NCI-H146 treated with DMSO at 0.1 percent for 48 hours (cell line): ENCODE measurements around the gene SH3RF3.

ENCODE experiments used
- DNase-seq: peaks from one replicate; lab custom pipeline; 2025; ENCODE audit not compliant: unreplicated experiment; lab: John Stamatoyannopoulos, UW

SH3RF3 gene

DNA sequence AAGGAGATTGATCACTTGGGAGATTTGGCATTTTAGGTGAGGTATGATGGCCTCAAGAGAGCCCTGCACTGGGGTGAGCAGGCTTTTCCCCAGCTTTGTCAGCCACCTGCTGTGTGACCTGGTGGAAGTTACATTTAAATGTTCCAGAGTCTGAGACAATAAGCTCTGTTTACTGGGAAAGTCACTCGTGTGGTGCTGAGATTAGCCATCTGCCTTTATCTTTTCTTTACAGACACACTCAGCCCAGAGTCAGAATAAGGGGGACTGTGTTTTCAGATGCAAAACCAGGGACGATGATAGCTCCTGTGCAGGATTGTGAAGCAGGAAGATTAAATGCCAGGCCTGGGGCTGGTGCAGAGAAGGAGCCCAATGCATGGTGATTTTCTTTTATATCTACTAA, 47.9 kb downstream of the SH3RF3 start:
- no peak for DNase-seq

DNA sequence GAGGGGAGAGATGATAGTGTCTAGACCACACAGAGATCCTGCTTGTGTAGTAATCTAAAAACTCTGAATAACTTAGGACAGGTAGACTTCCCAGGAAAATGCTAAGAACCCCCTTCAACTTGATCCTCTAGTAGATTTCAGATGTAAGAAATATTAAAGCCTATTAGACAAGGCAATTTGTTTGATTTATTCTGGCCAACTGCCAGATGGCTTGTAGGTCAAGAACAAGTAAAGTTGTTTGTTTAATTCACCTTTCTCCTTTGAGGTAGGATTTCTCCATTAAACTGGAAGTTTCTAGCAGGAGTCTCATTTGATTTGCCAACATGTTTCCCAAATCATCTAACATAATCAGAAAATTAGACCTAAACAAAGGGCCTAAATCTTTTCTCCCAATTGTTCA, 48.6 kb downstream of the SH3RF3 start:
- DNase-seq, result no peak

DNA sequence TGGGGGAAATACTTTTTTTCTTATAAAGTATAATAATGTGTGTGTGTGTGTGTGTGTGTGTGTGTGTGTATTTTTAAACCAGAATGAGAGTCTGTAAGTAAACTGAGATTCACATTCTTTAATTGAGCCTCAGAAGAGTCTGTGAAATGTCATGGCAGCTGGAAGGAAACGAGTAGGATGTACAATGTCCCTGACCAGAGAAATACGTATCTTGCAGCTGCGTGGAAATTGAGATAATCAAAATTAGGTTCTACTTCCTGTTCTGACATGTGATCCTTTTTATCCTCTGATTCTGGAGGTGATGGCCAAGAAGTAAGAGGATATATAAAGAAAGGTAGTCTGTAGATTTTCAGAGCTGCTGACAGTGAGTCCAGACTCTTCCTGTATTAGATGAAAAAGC, 50.0 kb downstream of the SH3RF3 start:
- DNase-seq, result no peak

DNA sequence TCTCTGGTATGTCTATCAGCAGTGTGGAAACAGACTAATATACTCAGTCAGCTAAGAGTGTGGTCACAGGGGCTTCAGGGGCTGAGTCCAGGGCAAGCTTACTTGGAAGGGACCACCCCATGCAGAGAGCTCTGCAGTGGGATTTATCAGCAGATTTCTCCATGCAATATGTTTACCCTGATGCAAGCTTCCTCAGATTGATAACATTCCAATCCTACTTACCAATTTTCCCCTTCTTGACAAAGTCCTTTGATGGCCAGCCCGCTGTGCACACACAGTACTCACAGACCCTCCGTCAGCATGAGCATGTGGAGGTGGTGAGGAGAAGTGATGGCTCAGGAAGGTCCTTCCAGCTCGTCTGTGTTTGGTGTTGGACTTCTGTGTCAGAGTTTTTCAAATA, 51.8 kb downstream of the SH3RF3 start:
- DNase-seq, result no peak

DNA sequence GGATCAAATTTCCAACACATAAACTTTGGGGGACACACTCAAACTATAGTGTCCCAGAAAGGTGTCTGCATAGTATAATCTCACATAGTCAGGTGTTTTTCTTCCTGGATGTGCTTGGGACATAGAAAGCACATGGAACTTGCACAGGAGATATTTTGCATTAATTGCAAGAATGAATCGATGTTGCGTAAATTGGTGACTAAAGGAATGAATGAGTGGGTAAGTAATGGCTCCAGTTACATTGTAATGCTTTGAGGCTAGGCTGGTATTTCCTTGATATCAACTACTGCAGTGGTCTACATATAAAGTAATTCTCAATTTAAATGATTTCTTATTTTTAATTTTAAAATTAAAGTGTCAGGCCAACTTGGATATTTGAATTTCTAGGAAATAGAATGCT, 53.4 kb downstream of the SH3RF3 start:
- no peak for DNase-seq

DNA sequence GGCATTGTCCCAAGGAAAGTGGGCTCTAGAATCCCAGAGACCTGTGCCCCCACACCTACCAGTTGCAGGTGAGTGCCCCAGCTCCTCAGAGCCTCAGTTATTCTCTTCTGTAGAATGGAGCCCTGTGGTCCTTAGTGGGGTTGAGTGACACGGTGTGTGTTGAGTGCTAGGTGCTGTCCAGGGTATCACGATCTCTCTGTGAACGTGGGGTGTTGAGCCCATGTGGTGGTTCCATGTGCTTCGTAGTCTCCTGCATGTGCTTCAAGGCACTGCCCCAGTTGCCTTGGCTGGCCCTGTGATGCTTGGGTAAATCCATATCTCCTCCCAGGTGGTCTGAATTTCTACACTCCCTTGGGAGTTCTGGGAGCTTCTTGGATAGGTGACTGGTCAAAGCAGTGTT, 54.9 kb downstream of the SH3RF3 start:
- no peak for DNase-seq

DNA sequence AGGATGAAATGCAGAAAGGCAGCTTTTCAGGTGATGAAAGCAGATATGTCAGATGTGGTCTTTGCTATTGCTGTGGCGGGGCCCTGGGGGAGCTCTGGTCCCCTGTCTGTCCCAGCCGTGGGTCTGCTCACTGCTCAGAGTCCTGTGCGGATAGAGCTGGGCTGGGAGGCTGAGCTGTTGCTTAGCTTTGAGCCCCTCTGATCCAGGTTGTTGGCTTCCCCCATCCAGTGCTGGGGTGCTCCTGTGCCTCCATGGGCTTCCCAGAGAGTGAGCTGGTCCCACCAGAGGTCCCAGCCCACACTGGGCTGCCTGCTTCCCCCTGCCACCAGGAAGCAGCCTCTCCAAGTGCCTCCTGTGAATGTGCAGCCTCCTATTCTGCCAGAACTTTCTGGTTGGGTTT, 55.4 kb downstream of the SH3RF3 start:
- DNase-seq, result no peak

DNA sequence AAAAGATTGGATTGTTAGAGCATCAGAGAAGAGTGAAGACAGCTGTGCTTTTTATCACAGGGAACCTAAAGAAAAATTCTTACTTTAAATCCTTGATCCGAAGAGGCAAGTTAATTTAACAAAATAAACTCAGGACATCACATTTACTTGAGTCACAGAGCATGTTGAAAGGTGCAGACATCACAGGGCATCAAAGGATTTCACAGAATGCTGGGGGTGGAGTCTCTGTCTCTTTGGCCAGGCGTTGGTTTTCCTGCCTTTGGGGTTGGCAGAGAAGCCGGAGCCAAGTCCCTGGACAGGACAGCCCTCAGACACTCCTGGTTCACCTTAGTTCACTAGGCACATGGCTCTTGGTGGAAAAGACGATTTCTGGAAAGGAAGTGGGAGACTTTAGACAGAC, 56.3 kb downstream of the SH3RF3 start:
- no peak for DNase-seq

DNA sequence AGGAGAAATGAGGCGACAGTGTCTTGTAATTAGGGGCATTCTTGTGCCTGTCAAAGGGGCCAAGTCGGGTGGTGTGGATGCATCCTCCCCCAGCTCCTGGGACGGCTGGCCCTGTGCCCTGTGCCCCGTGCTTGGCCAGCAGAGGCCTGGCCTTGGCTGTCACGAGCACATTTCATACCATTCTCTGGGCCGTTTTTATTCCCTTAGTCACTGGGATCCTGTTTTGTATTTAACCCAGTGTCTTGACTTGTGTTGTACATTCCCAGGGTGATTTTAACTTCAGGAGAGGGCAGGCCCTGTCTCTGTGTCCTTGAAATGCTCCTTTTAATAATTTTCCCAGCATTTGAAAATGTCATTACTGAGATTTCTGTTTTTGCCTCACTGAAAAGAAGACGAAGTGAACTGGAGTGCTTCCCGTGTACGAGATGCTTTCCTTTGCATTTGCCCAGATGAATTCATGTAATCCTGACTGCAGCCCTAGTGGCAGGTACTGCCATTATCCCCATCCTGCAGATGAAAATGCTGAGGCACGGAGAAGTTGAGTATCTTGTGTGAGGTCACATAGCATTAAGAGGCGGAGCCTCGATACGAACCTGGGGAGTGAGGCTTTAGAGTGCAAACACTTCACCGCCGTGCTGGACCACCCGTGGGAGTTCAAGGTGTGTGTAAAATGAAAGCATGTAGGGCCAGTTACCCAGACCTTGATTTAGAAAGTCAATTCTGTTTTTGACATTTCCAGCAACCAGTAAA, 57.0 kb downstream of the SH3RF3 start:
- DNase-seq, result no peak

DNA sequence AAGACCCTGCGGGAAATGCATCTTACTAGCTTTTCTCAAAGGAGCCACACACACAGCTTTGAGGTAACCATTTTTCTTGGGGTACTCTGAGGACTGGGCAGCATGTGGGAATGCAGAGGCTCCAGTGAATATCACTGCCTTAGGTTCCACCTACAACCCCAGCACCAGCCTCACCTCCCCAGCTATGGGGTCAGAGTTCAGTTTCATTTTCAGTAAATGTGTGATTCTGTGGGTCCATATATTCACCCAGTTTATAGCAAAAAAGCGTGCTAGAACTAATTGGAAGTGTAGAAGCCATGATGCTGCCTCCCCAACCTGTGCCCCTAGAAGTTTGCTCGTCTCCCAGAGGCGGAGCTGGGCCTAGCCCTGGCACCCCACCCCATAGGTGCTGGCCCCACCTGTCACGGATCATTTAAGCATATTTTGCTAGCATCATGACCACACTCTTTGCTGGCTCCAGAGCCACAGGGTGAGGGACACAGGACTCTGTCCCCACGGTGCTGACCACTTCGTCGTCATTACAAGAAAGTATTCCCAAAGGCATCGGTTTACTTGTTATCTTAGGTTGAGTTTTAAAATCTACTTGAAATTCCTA, 57.7 kb downstream of the SH3RF3 start:
- no peak for DNase-seq

DNA sequence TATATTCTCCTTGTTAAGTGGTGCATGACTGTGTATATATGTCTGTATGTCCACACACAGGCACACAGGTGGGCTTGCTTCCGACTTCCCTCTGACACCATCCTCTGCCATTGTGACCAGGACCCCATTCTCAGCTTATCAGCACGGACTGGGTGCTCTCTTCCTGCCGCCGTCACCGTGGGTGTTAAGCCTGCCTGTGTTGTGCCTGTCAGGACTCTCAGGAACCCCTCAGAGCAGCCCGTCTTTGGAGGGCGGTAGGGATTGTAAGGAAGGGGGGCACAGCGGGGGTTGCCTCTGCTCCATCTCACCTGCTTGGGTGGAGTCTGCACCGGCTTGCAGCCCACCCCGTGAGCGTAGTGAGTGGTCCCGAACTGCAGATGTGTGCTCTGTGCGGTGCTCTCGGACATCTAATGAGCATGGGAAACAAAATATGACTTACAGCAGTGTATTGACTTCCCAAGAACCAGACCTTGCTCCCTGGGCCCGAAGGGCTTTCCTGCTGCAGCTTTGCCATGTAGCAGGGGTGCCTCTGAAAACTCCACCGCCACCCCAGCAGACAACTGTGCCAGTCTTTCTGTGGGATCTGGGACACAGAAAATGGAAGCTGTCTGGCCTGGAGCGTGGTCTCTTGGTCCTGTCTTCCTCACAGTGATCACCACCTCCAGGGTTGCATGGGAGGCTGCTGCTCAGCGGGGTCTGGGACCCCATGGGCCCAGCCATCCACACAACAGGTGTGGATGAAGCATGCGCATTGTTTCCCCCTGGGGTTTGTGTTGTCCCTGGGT, 58.9 kb downstream of the SH3RF3 start:
- DNase-seq, result no peak

DNA sequence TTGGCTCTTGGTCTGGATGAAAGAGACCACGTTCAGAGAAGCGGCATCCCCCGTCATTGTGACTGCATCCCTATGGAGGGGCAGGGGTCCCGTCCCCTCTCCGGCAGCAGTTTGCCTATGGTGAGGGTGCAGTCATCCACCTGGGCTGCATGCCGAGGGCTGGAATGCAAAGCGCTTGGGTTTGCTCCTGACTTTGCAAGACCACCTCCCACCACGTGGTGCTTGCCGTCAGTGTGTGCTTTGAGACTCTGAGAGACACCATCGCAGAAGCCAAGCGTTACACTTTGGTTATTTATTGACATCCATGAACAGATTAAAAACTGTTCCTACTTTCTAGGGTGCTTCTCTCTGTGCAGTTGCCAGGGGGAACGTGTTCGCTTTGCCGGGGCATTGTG, 59.5 kb downstream of the SH3RF3 start:
- DNase-seq, result no peak

DNA sequence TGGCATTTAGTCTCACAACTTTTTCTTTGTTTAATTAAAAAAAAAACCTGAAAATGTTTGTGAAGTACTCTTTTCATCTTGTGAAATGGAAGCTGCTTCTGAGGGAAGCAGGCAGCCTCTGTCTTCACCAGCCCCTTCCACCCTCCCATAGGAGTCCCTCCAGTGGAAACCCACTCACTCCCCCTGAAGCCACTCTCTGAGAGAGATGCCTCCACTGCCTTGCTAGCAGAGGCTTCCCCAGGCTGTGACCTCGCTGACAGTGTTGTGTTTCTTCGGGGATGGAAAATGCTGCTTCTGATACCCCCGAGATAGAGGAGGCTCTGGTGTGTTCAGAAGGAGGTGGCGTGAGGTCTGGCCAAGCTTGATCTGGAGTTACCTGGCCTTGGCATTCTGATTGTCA, 59.9 kb downstream of the SH3RF3 start:
- no peak for DNase-seq

DNA sequence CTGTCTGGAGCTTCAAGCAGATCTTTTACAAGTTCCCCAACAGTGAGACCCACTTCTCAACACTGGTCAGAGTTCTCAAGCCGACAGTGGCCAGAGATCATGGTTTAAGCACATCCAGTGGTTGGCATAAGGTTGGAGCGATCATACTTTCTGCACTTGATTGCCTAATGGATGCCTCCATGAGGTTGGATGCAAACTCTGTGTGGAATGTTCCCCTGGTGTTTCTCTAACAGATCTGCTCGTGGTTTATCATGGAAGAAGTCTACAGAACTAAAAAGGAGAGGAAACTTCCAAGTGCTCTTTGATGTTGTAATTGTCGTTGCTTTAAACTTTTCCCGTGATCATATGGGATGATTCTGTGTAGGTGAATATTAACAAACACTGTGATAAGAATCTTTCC, 60.7 kb downstream of the SH3RF3 start:
- no peak for DNase-seq

DNA sequence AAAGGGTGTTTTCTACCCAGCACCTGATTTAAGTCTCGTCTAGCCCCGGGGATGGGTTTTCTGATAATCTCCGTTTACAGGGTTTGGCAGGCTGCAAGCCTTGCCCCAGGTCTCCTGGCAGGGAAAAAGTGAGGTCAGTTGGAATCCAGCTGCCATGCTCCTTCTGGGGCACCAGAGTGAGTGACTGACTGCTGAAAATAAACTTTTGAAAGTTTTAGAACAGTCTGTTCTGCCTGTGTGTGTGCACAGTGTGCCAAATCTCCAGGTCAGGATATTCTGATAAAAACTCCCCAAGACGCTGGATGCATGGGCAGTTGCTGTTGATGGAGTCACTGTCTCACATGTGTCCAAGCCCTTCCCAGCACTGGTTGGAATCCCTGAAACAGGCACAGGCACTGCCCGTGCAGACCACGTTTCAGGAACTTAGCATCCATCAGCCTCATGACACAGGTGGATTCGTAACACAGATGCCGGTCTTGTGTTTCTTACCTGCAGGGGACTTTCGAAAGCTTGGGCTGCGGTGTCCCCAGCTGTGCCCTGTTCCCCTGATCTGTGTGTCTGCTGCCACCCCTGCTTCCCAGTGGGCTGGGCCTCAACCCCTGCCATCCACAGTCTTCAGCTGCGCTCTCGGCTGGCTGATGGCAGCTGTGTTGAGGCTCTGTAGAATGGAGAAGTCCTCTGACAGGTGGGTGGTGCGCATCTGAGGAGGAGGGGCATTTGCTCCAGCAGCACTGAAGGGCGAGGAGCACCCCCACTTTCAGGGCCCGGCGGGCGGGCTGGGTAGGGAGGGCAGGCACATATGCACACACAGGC, 65.0 kb downstream of the SH3RF3 start:
- no peak for DNase-seq

DNA sequence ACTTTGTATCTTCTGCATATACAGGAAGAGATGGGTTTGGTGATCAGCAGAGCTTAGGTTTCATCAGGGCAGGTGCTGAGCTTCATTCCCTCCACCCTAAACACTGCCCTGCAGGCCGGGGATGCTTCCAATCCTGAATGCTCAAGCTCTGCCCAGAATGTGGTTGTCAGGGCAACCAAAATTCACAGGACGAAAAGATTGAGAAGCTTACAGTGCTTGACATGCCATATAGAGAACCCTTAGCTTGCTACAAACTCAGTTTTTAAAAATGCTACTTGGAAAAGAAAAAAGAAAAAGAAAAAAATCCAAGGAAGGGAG, 65.6 kb downstream of the SH3RF3 start:
- no peak for DNase-seq

DNA sequence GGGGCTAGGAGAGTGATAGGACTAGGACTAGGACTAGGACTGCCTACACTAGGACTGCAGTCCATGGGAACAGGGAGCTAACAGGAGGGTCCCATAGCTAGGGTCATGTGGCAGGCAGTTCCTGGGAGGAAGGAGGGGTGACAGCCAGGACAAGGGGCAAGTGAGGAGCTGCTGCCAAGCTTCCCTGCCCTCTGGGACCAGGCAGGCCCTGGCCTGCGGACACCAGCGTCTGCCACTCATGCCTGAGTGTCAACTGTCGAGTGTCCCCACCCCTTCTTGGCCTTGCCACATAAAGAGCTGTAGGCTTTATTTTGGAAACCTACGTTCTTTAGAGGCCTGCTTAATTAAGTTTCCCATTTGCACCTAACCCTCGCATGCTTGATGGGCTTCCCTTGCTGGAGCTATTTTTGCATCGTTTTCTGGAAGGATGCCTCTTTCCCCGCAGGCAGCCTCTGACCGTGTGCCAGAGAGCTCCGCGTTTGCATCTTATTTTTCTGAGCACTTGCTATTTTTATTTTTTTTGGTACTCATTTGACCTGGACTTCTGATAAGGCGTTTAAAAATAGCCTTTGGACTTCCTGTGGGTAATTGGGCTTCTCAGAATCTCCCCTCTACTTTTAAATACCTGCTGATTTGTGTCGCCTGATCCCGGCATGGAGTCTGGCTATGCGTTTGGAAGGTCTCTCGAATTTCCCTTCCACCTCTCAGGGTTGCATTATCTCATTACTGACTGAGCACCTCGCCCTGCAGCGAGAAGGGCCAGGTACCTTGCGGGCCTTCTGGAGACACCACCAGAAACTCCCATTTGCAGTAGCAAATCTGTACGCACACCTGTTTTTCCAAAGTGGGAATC, 66.4 kb downstream of the SH3RF3 start:
- no peak for DNase-seq

DNA sequence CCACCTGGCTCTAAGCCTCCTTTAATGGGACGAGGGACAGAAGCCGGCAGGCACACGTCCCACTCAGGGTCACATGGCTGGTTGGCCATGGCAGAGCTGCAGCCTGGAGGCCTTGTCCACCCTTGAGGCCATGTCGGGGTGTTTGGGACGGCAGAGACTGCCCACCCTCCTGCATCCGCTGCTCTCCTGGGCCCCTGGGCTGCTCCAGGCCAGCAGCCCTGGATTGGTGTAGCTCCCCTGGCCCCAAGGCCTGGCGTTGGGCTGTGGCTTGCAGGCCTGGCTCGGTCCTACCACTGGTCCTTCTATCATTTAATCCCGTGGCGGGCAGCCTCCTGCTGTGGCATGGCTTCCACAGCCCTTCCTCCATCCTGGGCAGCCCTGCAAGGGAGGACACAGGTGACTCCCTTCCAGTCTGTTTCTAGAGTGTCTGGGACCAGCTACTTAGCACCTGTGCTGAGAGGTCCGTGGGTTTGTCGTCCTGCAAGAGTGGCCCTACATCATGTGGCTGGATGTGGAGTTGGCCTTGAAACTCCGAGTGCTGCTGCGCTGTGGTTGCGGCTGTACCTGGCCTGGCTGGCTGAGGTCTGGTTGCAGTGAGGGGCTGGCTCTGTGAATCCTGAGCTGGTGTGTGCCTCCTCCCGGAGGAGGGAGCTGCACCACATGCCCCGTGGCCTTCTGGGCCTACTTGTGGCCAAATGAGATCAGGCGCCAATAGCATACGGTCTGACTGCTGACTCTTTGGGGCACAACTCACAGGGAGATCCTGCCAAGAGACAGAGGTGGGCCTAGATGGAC, 67.3 kb downstream of the SH3RF3 start:
- no peak for DNase-seq

DNA sequence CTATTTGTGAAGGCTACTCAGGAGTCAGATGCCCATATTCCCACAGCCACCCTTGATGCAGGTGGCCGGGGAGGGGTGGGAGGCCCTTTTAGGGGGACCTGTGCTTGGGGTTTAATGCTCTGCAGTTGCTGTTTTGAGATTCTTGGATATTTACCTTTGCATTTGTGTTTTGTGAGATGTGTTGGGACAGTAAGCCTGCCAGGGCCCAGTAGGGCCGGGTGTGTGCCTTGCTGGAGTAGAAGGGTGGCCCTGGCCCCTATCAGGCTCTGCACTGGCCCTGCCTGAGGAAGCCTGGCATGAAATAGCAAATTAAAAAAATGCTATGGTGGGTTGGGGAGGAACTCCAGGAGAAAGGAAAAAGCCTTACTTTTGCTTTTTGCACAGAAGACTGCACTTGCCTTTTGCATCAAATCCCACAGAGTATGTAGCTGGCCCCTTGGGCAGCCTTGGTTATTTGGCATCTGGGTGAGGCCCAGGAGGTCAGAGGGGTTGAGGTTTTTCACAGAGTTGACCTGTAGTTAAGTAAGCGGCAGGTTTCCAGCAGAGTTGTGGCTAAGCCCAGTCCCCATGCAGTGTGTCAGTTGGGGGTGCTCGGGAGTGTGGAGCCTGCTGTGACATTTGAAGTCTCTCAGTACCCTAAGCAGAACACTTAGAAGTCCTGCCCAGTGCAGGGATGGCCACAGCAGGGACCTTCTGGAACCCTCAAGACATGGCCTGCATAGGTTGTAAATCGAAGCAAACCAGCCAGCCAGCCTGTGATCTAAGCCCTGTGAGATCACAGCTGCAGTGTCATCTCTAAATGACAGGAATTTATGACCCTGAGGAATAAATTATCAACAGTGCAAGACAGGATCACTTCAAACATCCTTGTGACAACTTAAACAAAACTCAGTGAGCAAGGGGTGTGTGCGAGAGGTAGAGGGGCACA, 68.8 kb downstream of the SH3RF3 start:
- no peak for DNase-seq
